ENCODE results near the gene PREX1. TPM values are rescaled to one million over a fixed set of nuclear protein-coding genes. Genes with fewer than 3 reads are reported as not detected.

PREX1 gene
- polyA plus RNA-seq, 3 donors = 13.0 to 17.3 (median 14.3) TPM

DNA sequence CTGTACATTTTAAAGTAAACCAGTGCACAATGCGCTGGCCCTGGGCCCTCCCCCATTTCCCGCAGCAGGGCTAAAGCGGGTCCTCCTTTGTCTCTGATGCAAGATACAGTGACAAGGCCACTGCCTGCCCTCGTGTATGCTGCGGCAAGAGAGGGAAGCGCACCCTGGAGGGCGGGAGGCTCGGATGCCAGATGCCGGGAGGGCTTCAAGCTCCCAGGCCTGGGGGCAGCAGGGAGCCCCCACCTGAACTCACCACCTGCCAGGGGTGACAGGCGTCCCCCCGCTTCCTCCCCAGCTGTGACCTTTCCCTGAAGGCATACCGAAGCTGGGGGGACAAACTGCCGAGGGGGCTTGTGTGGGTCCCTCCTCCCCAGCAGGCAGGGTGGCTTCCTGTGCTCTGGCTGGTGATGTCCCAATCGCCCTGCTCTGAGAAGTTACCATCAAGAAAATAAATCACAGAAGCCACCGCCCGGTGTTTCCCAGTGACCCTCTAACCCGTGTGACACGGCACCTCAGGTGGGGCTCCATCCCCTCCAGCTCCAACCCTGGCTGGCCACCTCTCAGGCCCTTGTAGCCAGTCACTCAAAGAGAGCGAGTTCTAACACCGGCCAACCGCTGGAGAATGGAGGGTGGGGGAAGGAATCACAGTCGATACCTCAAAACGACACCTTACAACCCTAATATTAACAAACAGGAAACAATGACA lies 203.3 kb downstream of the PREX1 start:
- no peak for DNase-seq

GRCh38 chr20:48623906-48624265 lies 203.9 kb downstream of the PREX1 start:
- no peak for DNase-seq

- DNase-seq = no peak
Observed at GRCh38 chr20:48623176-48623905, 204.5 kb downstream of the PREX1 start.

- DNase-seq = no peak
Observed at GRCh38 chr20:48622421-48622820, 205.4 kb downstream of the PREX1 start.

DNA sequence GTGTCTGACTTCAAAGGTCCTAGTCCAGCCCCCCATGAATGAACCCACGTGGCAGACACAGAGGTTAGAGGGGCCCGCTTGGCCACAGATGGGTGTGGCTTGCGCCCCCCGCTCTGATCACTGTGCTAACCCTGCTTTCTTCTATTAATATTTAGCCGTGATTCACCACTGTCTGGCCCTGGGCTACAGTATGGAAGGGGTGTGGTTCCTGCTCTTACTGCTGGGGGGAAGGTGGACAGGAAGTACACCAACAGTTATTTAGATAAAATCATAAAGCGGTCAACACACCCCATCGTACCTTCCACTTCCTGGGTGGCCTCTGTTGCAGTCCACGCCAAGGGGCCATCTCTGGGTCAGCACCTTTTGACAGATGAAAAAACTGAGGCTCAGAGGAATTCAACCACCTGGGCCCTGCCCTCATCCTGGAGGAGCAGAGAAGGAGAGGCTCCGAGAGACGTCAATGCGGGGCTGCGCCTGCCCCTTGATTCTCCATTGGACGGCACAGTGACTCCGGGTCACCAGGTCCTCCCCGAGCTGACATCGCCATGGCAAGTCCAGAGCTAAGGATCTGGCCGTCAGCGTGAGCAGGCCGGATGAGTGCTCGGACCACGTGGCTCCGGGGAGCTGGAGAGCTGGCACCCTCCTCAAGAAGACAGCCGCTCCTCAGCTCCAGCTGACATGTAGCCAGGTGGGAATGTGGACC lies 206.3 kb downstream of the PREX1 start:
- DNase-seq = no peak

- peak; percentile 82 for DNase-seq
Observed at GRCh38 chr20:48620507-48621375, 207.1 kb downstream of the PREX1 start.

GRCh38 chr20:48620154-48620506 lies 207.7 kb downstream of the PREX1 start:
- DNase-seq = no peak

DNA sequence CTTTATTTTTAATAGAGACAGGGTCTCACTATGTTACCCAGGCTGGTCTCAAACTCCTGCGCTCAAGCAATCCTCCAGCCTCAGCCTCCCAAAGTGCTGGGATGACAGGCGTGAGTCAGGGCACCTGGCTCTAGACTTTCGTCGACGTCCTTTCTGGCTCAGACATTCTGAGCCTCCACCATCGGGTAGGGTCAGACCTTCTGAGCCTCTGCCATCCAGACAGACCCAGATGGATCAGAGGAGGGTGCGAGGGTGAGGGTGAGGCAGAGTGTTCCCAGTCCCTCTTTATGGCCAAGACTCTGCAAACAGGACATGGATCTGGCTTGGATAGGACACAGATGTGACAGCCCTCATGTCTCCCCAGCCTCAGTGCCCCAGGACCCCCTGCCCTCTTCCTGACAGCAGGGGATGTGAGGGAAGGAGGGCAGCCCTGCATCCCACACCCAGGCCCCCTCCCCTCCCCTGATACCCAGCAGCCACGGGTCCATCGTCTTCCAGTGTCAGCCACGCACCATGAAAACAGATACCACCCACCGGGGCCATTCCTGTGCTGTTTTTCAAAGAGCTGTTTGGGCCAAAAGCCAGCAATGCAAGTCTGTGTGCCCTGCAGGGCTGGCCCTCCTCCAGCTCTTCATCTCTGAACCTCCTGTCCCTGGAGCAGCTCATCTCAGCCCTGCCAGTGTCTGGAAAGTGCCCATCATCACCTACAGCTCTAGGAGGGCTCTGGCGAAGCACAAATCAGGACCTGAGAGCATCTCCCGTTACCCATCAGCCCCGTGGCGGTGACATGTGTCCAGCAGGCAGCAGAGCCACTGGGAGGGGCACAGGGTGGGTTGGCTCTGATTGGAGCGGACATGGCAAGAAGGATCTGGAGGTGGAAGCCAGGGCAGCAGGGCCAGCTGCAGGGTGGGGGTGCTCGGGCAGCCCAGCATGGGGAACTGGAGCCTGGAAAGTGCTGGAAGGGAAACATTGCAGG lies 208.4 kb downstream of the PREX1 start:
- DNase-seq = no peak

GRCh38 chr20:48618631-48619030 lies 209.2 kb downstream of the PREX1 start:
- DNase-seq = no peak

DNA sequence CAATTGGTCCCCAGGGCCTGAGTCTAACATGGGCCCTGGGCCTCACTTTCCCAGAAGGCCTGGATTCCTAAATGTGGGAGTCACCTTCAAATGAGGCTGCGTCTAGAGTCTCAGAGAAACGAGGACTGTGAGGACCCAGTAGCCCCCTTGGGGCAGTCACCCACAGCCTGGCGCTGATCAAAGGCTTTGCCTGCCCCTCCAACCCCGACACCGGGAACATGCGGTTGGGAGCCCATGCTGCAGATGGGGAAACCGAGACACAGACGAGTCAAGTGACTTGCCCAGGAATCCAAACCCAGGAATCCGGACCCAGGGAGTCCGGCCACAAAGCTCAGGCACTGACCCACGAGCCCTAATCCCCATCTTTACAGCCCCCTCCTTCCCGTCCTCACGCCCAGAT lies 209.7 kb downstream of the PREX1 start:
- no peak for DNase-seq

DNA sequence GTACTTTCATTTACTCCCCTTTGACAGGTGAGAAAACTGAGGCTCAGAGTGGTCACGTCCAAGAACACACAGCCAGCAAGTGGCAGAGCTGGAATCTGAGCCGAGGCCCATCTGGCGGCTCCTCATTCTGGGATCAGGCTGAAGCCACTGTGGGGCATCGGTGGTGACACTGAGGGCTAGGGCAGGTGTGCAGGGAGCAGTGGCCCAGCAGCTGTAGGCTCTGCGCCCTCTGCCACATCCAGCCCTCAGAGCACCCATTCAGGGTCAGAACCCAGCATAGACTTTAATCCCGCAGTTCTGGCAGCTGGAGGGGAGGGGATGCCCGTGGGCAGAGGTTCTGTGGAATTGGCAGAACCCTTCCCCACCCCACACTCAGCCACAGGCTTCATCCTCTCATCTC lies 210.3 kb downstream of the PREX1 start:
- no peak for DNase-seq

- DNase-seq = no peak
Observed at GRCh38 chr20:48616481-48616880, 211.3 kb downstream of the PREX1 start.

DNA sequence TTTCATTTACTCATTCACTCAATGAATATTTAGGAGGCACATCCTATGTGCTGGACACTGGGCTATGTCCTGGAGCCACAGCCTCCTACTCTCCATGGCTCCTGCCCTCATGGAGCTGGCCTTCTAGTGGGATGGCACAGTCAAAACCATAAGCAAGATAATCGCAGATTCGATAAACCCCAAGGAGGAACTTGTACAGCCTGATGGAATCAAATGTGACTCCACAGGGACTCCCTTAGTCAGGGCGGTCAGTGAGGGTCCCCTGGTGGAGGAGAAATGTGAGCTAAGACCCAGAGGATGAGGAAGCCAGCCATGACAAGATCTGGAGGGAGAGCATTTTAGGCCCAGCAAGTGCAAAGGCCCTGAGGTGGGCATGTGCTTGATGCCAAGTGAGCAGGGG lies 211.9 kb downstream of the PREX1 start:
- no peak for DNase-seq

DNA sequence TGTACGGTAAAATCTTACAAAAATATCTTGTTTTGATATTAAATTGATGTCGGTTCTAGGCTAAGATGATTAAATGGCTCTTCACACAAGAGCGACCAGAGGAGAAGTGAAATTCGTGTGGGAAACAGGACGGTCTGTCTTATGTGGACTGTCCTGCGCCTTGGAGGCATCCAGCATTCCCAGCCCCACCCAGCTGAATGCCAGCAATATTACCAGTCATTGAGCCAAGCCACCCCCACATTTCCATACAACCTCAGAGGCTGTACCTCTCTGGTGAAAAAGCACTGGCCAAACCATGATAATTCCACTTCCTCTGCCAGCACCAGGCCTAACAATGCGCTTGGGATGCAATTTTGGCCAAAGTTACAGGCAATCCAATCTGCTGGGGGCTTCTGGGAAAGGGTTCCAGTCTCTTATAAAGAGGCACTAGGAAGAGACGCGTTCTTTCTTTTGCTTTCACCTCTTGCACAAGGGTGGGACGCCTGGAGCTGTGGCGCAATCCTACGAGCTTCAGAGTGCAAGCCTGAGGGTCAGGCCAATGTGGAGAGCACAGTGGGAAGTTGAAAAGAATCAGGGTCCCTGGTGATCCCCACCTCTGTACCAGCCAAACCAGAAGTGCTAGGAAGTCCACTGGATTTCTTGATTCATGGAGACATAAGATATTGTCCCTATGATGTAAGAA lies 213.1 kb downstream of the PREX1 start:
- no peak for DNase-seq

DNA sequence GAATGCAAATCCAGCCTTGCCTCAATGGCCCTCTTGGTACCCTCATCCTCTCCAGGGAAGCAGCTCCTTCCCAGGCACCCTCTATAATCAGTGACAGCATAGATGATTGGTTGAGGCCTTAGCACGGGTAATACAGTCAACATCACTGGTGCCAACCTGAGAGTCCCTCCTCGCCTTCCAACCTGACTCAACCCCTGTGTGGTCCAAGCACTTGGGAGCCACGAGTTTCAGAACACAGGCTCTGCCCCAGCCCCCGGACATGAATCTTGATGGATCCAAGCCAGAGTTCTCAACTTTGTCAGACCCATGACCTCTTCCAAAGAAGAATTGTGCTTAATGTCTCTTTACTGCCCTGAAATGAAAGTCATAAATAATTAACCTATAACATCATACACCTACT lies 213.9 kb downstream of the PREX1 start:
- DNase-seq = no peak

- no peak for DNase-seq
Observed at GRCh38 chr20:48612335-48612734, 215.5 kb downstream of the PREX1 start.

DNA sequence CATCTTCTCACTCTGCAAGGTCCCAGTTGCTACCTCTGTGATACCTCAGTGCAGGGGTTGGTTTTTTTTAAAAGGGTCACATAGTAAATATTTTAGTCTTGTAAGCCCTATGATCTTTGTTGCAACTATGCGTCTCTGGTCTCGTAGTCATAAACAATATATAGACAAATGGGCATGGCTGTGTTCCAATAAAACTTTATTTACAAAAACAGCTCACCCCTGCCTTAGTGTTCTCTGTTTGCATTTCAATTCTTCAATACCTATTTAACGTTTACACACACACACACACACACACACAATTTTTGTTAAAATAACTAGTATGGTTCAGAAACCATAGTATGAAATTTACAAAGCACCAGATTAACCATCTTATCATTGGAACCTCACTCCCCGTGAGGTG lies 216.8 kb downstream of the PREX1 start:
- no peak for DNase-seq

DNA sequence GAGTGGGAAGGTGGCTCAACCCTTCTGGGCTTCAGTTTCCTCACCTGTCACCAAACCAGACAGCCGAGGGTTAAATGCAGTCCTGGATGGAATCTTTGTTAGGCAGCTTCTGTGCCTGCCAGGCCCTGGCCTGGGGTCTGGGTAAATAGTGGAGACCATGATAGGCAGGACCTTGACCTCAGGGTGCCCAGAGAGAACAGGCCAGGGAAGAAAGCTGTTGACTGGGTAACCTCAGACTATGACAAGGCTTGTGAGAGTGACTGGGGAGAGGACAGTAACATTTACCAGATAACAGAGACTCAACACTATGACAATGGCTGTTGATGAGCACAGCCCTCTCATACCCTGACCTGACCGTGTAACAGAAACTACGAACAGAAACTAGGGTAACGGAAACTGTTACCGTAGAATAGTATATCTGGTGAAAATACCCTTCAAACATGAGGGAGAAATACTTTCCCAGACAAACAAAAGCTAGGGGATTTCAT lies 218.3 kb downstream of the PREX1 start:
- DNase-seq = no peak

GRCh38 chr20:48608756-48609155 lies 219.0 kb downstream of the PREX1 start:
- no peak for DNase-seq

- no peak for DNase-seq
Observed at GRCh38 chr20:48607544-48607865, 220.3 kb downstream of the PREX1 start.
